Measurements from ENCODE around the gene HIGD1A.

Gene HIGD1A

GRCh38 chr3:42736081-42736480 is 68.2 kb downstream of the HIGD1A start:
- H3K4me3 ChIP-seq (ENCODE audit: low read length) = no peak overlapping the region
- no peak for DNase-seq (ENCODE audit: low read depth)
- no peak for TF ChIP-seq CTCF (conservative IDR thresholded peaks at IDR 0.05; ENCODE audit: low read depth, low read length)

- H3K4me3 ChIP-seq (ENCODE audit: low read length) = no peak overlapping the region
- no peak for DNase-seq (ENCODE audit: low read depth)
- TF ChIP-seq CTCF (conservative IDR thresholded peaks at IDR 0.05; ENCODE audit: low read depth, low read length) = no peak
Measured at GRCh38 chr3:42735615-42736014, 68.7 kb downstream of the HIGD1A start.

- no peak for TF ChIP-seq CTCF (conservative IDR thresholded peaks at IDR 0.05; ENCODE audit: low read depth, low read length)
- no peak overlapping the region for H3K4me3 ChIP-seq (ENCODE audit: low read length)
Measured at GRCh38 chr3:42735019-42735418, 69.3 kb downstream of the HIGD1A start.

GRCh38 chr3:42734263-42734860 is 69.9 kb downstream of the HIGD1A start:
- no peak for DNase-seq (ENCODE audit: low read depth)
- no peak for TF ChIP-seq CTCF (conservative IDR thresholded peaks at IDR 0.05; ENCODE audit: low read depth, low read length)
- H3K4me3 ChIP-seq (ENCODE audit: low read length) = no peak overlapping the region

More at GRCh38 chr3:42735019-42735418, 69.3 kb downstream of the HIGD1A start:
- DNase-seq (ENCODE audit: low read depth) = no peak

GRCh38 chr3:42733501-42734262 is 70.6 kb downstream of the HIGD1A start:
- TF ChIP-seq CTCF (conservative IDR thresholded peaks at IDR 0.05; ENCODE audit: low read depth, low read length) = no peak
- DNase-seq (ENCODE audit: low read depth) = no peak
- H3K4me3 ChIP-seq (ENCODE audit: low read length) = no peak overlapping the region
